Peyer's patch (tissue), 4 donors: ENCODE data around the gene LRRN4CL. TPM values are rescaled to one million over a fixed set of nuclear protein-coding genes. Genes with fewer than 3 reads are reported as not detected.

ENCODE experiments used
- DNase-seq, 3 donors: peaks; one replicate each; pipeline ENCODE4 v3.0.0-alpha.2; 2017 to 2019
- H3K27ac ChIP-seq, 4 donors: fragments of 200-600 bp; sonication (generic); one replicate each; pipeline ENCODE4 v1.5.1; 2016 to 2019
- H3K27me3 ChIP-seq, 2 donors: fragments of 200-600 bp; sonication (generic); one replicate each; pipeline ENCODE4 v1.5.1; 2019
- H3K36me3 ChIP-seq, 3 donors: fragments of 200-600 bp; sonication (generic); one replicate each; pipeline ENCODE4 v1.5.1; 2016 to 2019
- H3K4me1 ChIP-seq, 4 donors: fragments of 200-600 bp; sonication (generic); one replicate each; pipeline ENCODE4 v1.5.1; 2016 to 2019
- H3K4me3 ChIP-seq, 4 donors: fragments of 200-600 bp; sonication (generic); 1 replicate in 3 of 4; 2 replicates in 1 of 4; pipeline ENCODE4 v1.5.1; 2016 to 2019; ENCODE audit warnings: mild to moderate bottlenecking in 1 of 4
- H3K9me3 ChIP-seq, 4 donors: fragments of 200-600 bp; sonication (generic); one replicate each; pipeline ENCODE4 v1.5.1; 2016 to 2019; ENCODE audit warnings: mild to moderate bottlenecking in 1 of 4
- POLR2A ChIP-seq, 2 donors: fragments of 450-650 bp; IDR thresholded peaks; one replicate each; pipeline ENCODE4 v1.5.1; 2017; ENCODE audit warnings: antibody characterized with exemption in 2 of 2, mild to moderate bottlenecking in 2 of 2, moderate library complexity in 2 of 2
- total RNA-seq, 4 donors: library from RNA; depleted of rRNA; stranded (reverse); fragments of >200 nt; gene quantifications; one replicate each; pipeline ENCODE4 v1.1.0, GENCODE V29; 2016
- TF ChIP-seq, protein P1 (sequence below), 6 experiments: fragments of 450-650 bp in 4 of 6; fragments of 200-600 bp in 2 of 6; sonication (generic) in 1 of 6; IDR thresholded peaks; one replicate each; pipeline ENCODE4 v1.5.1; 2017 to 2019; ENCODE audit warnings: antibody characterized with exemption in 6 of 6, mild to moderate bottlenecking in 3 of 6, moderate library complexity in 1 of 6

The LRRN4CL gene
- total RNA-seq, 4 donors from 2014 or later: 5.4 to 11.6 (median 8.8) TPM

DNA sequence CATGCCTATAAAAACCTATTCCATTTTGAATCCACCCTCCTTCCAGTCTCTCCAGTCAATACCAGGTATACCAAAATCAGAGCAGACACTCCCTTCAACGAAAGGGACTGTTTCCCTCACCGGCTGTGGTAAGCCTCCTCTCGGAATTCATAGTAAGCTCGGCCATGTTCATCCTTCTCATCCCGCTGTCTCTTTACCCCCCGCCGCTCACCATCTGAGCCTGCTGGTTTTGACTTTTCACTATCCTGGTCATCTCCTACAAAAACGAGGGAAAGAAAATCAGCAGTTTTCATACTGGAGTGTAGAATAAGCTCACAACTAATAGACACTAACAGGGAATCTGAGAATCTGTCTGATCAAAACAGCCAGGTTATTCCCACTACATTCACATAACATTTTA, 34.8 kb upstream of the LRRN4CL start:
- Histone ChIP-seq H3K27me3 (no peaks in the 10 kb centered on the region), H3K27ac (no peak overlapping the region), H3K36me3 (peaks cover 0 to 50% (median 3%) of the 10 kb centered on the region in 3 donors), H3K9me3 (no peaks in the 10 kb centered on the region), H3K4me1 (peaks cover 0 to 26% (median 10%) of the 10 kb centered on the region in 4 donors), H3K4me3 (peak overlapping the region in 2 of 4 donors; percentile 83 to 88)
- TF ChIP-seq, protein P1, sequence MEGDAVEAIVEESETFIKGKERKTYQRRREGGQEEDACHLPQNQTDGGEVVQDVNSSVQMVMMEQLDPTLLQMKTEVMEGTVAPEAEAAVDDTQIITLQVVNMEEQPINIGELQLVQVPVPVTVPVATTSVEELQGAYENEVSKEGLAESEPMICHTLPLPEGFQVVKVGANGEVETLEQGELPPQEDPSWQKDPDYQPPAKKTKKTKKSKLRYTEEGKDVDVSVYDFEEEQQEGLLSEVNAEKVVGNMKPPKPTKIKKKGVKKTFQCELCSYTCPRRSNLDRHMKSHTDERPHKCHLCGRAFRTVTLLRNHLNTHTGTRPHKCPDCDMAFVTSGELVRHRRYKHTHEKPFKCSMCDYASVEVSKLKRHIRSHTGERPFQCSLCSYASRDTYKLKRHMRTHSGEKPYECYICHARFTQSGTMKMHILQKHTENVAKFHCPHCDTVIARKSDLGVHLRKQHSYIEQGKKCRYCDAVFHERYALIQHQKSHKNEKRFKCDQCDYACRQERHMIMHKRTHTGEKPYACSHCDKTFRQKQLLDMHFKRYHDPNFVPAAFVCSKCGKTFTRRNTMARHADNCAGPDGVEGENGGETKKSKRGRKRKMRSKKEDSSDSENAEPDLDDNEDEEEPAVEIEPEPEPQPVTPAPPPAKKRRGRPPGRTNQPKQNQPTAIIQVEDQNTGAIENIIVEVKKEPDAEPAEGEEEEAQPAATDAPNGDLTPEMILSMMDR (IDR thresholded peaks at IDR 0.05): no peak
- no peak for TF ChIP-seq POLR2A (IDR thresholded peaks at IDR 0.05)
- peak in 1 of 3 donors; percentile 30 for DNase-seq

DNA sequence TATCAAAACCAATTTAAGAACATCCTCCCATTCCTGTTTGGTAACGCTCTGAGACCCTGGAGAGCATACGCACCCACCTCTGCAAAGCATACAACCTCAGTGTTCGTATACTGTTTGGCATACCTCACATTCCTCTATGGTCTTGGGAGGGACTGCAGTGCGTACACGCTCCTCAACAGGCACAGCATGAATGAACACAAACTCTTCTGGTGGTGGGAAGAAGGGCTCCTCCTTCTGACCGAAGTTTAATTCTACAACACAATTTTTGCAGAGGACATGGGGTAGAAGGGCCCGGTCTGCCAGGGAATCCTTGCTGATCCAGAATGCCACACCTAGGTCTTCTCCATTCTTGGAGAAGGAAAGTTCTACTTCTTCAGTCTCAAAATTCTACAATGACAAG, 32.7 kb upstream of the LRRN4CL start:
- H3K27me3 ChIP-seq: no peaks in the 10 kb centered on the region
- peaks cover 3 to 72% (median 3%) of the 10 kb centered on the region in 3 donors for H3K36me3 ChIP-seq
- H3K4me1 ChIP-seq: peaks cover 0 to 25% (median 10%) of the 10 kb centered on the region in 4 donors
- H3K4me3 ChIP-seq: no peak overlapping the region
- TF ChIP-seq, protein P1 (IDR thresholded peaks at IDR 0.05): no peak
- no peak for TF ChIP-seq POLR2A (IDR thresholded peaks at IDR 0.05)
- no peaks in the 10 kb centered on the region for H3K9me3 ChIP-seq
- H3K27ac ChIP-seq: no peak overlapping the region
- no peak for DNase-seq

DNA sequence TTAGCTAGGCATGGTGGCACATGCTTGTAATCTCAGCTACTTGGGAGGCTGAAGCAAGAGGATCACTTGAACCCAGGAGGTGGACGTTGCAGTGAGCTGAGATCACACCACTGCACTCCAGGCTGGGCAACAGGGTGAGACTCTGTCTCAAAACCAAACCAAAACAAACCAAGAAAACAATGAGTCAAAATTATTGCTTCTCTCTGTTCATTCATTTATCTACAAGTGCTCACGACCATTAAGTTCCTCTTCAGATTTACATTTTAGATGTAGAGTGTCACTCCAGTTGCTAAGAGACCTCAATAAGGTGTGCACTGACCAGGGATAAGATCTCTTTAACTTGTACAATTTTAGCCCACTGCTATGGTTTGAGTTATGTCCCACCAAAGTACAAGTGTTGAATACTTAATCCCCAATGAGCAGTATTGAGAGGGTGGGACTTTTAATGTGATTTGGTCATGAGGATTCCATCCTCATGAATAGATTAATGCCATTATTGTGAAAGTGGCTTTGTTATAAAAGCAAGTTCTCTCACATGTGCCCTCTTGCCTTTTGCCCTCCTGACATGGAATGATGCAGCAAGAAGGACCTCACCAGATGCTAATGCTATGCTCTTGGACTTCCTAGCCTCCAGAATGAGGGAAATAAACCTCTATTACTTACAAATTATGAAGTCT, 30.1 kb upstream of the LRRN4CL start:
- Histone ChIP-seq H3K27me3 (no peaks in the 10 kb centered on the region), H3K4me1 (peaks cover 0 to 27% (median 5%) of the 10 kb centered on the region in 4 donors), H3K9me3 (no peaks in the 10 kb centered on the region), H3K27ac (no peak overlapping the region), H3K4me3 (no peak overlapping the region), H3K36me3 (peaks cover 3 to 98% (median 7%) of the 10 kb centered on the region in 3 donors)
- DNase-seq: no peak
- TF ChIP-seq, protein P1 (IDR thresholded peaks at IDR 0.05): no peak
- no peak for TF ChIP-seq POLR2A (IDR thresholded peaks at IDR 0.05)

DNA sequence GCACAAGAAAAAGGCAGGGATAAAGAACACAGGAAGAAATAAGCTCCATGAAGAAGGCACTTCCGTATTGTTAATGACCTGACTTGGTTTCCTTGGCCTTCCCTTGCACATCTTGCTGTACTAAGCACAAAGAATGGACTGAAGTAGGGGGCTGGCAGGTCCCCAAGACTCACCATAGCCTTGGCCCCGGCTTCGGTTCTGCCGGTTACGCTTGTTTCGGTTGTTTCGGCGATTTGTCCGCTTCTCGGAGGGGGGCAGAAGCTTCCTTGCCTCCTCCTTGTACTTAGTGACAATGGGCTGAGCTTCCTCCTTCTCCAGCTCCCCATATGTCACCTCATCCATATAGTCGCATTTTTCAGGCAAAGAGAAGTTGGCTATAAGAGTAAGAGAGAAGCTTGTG, 27.5 kb upstream of the LRRN4CL start:
- TF ChIP-seq POLR2A (IDR thresholded peaks at IDR 0.05): no peak
- TF ChIP-seq, protein P1 (IDR thresholded peaks at IDR 0.05): no peak
- peak in 1 of 3 donors; percentile 14 for DNase-seq
- no peak overlapping the region for H3K27ac ChIP-seq
- no peaks in the 10 kb centered on the region for H3K9me3 ChIP-seq
- H3K4me3 ChIP-seq: no peak overlapping the region
- H3K36me3 ChIP-seq: peaks cover 0 to 100% (median 7%) of the 10 kb centered on the region in 3 donors
- H3K4me1 ChIP-seq: peaks cover 0 to 35% (median 3%) of the 10 kb centered on the region in 4 donors
- no peaks in the 10 kb centered on the region for H3K27me3 ChIP-seq

DNA sequence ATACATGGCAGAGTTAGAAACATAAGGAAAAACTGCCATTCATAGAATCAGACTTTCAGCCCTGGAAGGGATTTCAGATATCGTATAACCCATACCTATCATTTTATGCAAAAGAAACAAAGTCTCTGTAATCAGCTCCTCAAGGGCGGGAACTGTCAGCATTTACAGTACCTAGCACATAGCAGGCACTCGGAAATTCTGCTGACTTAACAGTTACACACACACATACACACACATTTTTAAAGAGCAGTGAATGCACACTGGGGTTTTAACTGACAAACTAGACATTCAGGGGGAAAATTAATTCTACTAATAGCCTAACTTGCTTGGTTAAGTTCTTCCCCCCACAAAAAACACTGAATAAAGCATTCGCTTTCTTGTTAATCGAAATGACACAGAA, 26.9 kb upstream of the LRRN4CL start:
- no peak for TF ChIP-seq POLR2A (IDR thresholded peaks at IDR 0.05)
- TF ChIP-seq, protein P1 (IDR thresholded peaks at IDR 0.05): no peak
- DNase-seq: no peak
- H3K27me3 ChIP-seq: no peaks in the 10 kb centered on the region
- H3K27ac ChIP-seq: no peak overlapping the region
- H3K36me3 ChIP-seq: peaks cover 0 to 100% (median 7%) of the 10 kb centered on the region in 3 donors
- H3K4me1 ChIP-seq: peaks cover 0 to 35% (median 3%) of the 10 kb centered on the region in 4 donors
- H3K4me3 ChIP-seq: no peak overlapping the region
- H3K9me3 ChIP-seq: no peaks in the 10 kb centered on the region
